ENCODE results near the gene AKAP6.
"Not testable (repeated sequence)": the region's sequence is repeated elsewhere in the genome, so short reads cannot be mapped to it uniquely, and the experiment has no call there.

Gene AKAP6

GRCh38 chr14:32373174-32373573 lies 44.1 kb downstream of the AKAP6 start:
- DNase-seq = not testable (repeated sequence)

GRCh38 chr14:32374155-32374554 lies 45.1 kb downstream of the AKAP6 start:
- no peak for DNase-seq

- no peak for DNase-seq
Observed at GRCh38 chr14:32375663-32376062, 46.6 kb downstream of the AKAP6 start.

- no peak for DNase-seq
Observed at GRCh38 chr14:32377046-32377646, 48.0 kb downstream of the AKAP6 start.

- no peak for DNase-seq
Observed at GRCh38 chr14:32378284-32378683, 49.2 kb downstream of the AKAP6 start.

GRCh38 chr14:32379447-32379846 lies 50.3 kb downstream of the AKAP6 start:
- no peak for DNase-seq

- DNase-seq = no peak
Observed at GRCh38 chr14:32381869-32382268, 52.8 kb downstream of the AKAP6 start.

- no peak for DNase-seq
Observed at GRCh38 chr14:32382704-32383103, 53.6 kb downstream of the AKAP6 start.

GRCh38 chr14:32383364-32384009 lies 54.4 kb downstream of the AKAP6 start:
- DNase-seq = no peak

- no peak for DNase-seq
Observed at GRCh38 chr14:32384464-32384863, 55.4 kb downstream of the AKAP6 start.

GRCh38 chr14:32387295-32387694 lies 58.2 kb downstream of the AKAP6 start:
- DNase-seq = not testable (repeated sequence)

- DNase-seq = no peak
Observed at GRCh38 chr14:32393119-32393518, 64.0 kb downstream of the AKAP6 start.

GRCh38 chr14:32394038-32394437 lies 64.9 kb downstream of the AKAP6 start:
- no peak for DNase-seq

- no peak for DNase-seq
Observed at GRCh38 chr14:32396885-32397284, 67.8 kb downstream of the AKAP6 start.

GRCh38 chr14:32397861-32398640 lies 69.0 kb downstream of the AKAP6 start:
- no peak for DNase-seq

GRCh38 chr14:32399920-32400319 lies 70.8 kb downstream of the AKAP6 start:
- DNase-seq = no peak

- DNase-seq = no peak
Observed at GRCh38 chr14:32400480-32400879, 71.4 kb downstream of the AKAP6 start.

- DNase-seq = no peak
Observed at GRCh38 chr14:32403021-32403420, 73.9 kb downstream of the AKAP6 start.

GRCh38 chr14:32403688-32404087 lies 74.6 kb downstream of the AKAP6 start:
- DNase-seq = no peak

- no peak for DNase-seq
Observed at GRCh38 chr14:32404784-32405573, 75.9 kb downstream of the AKAP6 start.

GRCh38 chr14:32405856-32406255 lies 76.8 kb downstream of the AKAP6 start:
- no peak for DNase-seq

- DNase-seq = no peak
Observed at GRCh38 chr14:32407130-32407529, 78.0 kb downstream of the AKAP6 start.

- no peak for DNase-seq
Observed at GRCh38 chr14:32408018-32408417, 78.9 kb downstream of the AKAP6 start.

Measured in 8988T (cell line).